Measurements from ENCODE around the gene ARTN. TPM values are rescaled to one million over a fixed set of nuclear protein-coding genes. Genes with fewer than 3 reads are reported as not detected.
A peak's percentile ranks its signal among the peaks of the same experiment; 100 is the strongest.

The ARTN gene
- total RNA-seq, 1 donor from 2014 or later = 8.7 TPM

GRCh38 chr1:43975249-43975961 lies 41.8 kb downstream of the ARTN start:
- FAIRE-seq (no peak), DNase-seq (ENCODE audit: low read depth) (no peak)
- TF ChIP-seq CTCF (IDR thresholded peaks at IDR 0.05; ENCODE audit: insufficient read depth, low read length, severe bottlenecking) = no peak
- Histone ChIP-seq H3K27me3 (ENCODE audit: control insufficient read depth, insufficient read depth, low read length) (no peaks in the 10 kb centered on the region), H3K36me3 (ENCODE audit: control insufficient read depth, insufficient read depth, low read length) (peaks cover 25% of the 10 kb centered on the region), H3K4me3 (ENCODE audit: low read depth, low read length) (peak overlapping the region; percentile 92)

- peaks cover 25% of the 10 kb centered on the region for H3K36me3 ChIP-seq (ENCODE audit: control insufficient read depth, insufficient read depth, low read length)
- DNase-seq (ENCODE audit: low read depth) = no peak
- peak overlapping the region; percentile 92 for H3K4me3 ChIP-seq (ENCODE audit: low read depth, low read length)
- TF ChIP-seq CTCF (IDR thresholded peaks at IDR 0.05; ENCODE audit: insufficient read depth, low read length, severe bottlenecking) = no peak
- no peak for FAIRE-seq
- no peaks in the 10 kb centered on the region for H3K27me3 ChIP-seq (ENCODE audit: control insufficient read depth, insufficient read depth, low read length)
These were observed 42.4 kb downstream of the ARTN start for GRCh38 chr1:43976045-43976444.

GRCh38 chr1:43976890-43977289 lies 43.3 kb downstream of the ARTN start:
- peaks cover 23% of the 10 kb centered on the region for H3K36me3 ChIP-seq (ENCODE audit: control insufficient read depth, insufficient read depth, low read length)
- no peaks in the 10 kb centered on the region for H3K27me3 ChIP-seq (ENCODE audit: control insufficient read depth, insufficient read depth, low read length)
- FAIRE-seq (no peak), DNase-seq (ENCODE audit: low read depth) (no peak)
- no peak overlapping the region for H3K4me3 ChIP-seq (ENCODE audit: low read depth, low read length)
- TF ChIP-seq CTCF (IDR thresholded peaks at IDR 0.05; ENCODE audit: insufficient read depth, low read length, severe bottlenecking) = no peak

GRCh38 chr1:43977376-43978263 lies 44.0 kb downstream of the ARTN start:
- FAIRE-seq (peak; percentile 76), DNase-seq (ENCODE audit: low read depth) (no peak)
- TF ChIP-seq CTCF (IDR thresholded peaks at IDR 0.05; ENCODE audit: insufficient read depth, low read length, severe bottlenecking) = no peak
- no peak overlapping the region for H3K4me3 ChIP-seq (ENCODE audit: low read depth, low read length)
- no peaks in the 10 kb centered on the region for H3K27me3 ChIP-seq (ENCODE audit: control insufficient read depth, insufficient read depth, low read length)
- H3K36me3 ChIP-seq (ENCODE audit: control insufficient read depth, insufficient read depth, low read length) = peaks cover 20% of the 10 kb centered on the region

- DNase-seq (ENCODE audit: low read depth) (no peak), FAIRE-seq (no peak)
- no peak for TF ChIP-seq CTCF (IDR thresholded peaks at IDR 0.05; ENCODE audit: insufficient read depth, low read length, severe bottlenecking)
- Histone ChIP-seq H3K27me3 (ENCODE audit: control insufficient read depth, insufficient read depth, low read length) (no peaks in the 10 kb centered on the region), H3K4me3 (ENCODE audit: low read depth, low read length) (no peak overlapping the region), H3K36me3 (ENCODE audit: control insufficient read depth, insufficient read depth, low read length) (peaks cover 19% of the 10 kb centered on the region)
These were observed 44.6 kb downstream of the ARTN start for GRCh38 chr1:43978264-43978550.

All from bronchial epithelial cell (primary cell).